Vagina (tissue), 2 donors: Measurements from ENCODE around the gene FAM177B. TPM values are rescaled to one million over a fixed set of nuclear protein-coding genes. Genes with fewer than 3 reads are reported as not detected.

Experiments
- DNase-seq, 2 donors: peaks; one replicate each; pipeline ENCODE4 v3.0.0-alpha.2; 2017; ENCODE audit errors: extremely low spot score in 2 of 2
- H3K27ac ChIP-seq: fragments of 200-600 bp; sonication (generic); one replicate; pipeline ENCODE4 v1.5.1; 2019
- H3K27me3 ChIP-seq: fragments of 200-600 bp; sonication (generic); one replicate; pipeline ENCODE4 v1.5.1; 2019
- H3K36me3 ChIP-seq, 2 donors: fragments of 200-600 bp; sonication (generic); one replicate each; pipeline ENCODE4 v1.5.1; 2017 to 2019
- H3K4me1 ChIP-seq: fragments of 200-600 bp; sonication (generic); one replicate; pipeline ENCODE4 v1.5.1; 2019
- H3K4me3 ChIP-seq, 2 donors: fragments of 200-600 bp; sonication (generic); 1 replicate in 1 of 2; 2 replicates in 1 of 2; pipeline ENCODE4 v1.5.1; 2016 to 2019
- H3K9me3 ChIP-seq: fragments of 200-600 bp; sonication (generic); one replicate; pipeline ENCODE4 v1.5.1; 2019
- POLR2A ChIP-seq, 2 donors: fragments of 450-650 bp; IDR thresholded peaks; one replicate each; pipeline ENCODE4 v1.6.1; 2017; ENCODE audit warnings: antibody characterized with exemption in 2 of 2, mild to moderate bottlenecking in 2 of 2, moderate library complexity in 2 of 2
- POLR2AphosphoS5 ChIP-seq, 2 donors: sonication (generic); formaldehyde crosslinking; IDR thresholded peaks; one replicate each; pipeline ENCODE4 v1.9.0; 2017; ENCODE audit warnings: antibody characterized with exemption in 2 of 2, mild to moderate bottlenecking in 2 of 2, low read depth in 1 of 2; ENCODE audit not compliant: insufficient read depth in 1 of 2
- intact Hi-C: fragments of 100-400 bp; cut with DNase I; formaldehyde crosslinking; loops from one replicate; pipeline ENCODE4 v1.15.1; 2023
- total RNA-seq: library from RNA; depleted of rRNA; stranded (reverse); fragments of >200 nt; gene quantifications from one replicate; pipeline ENCODE4 v1.2.3, GENCODE V29; 2016
- TF ChIP-seq, protein P1 (sequence below), 3 experiments: fragments of 450-650 bp in 2 of 3; fragments of 200-600 bp in 1 of 3; sonication (generic) in 1 of 3; IDR thresholded peaks; one replicate each; pipeline ENCODE4 v1.5.1; 2017 to 2019; ENCODE audit warnings: antibody characterized with exemption in 3 of 3, mild to moderate bottlenecking in 2 of 3, moderate library complexity in 2 of 3

The FAM177B gene
- total RNA-seq, 1 donor from 2014 or later, result not detected

DNA sequence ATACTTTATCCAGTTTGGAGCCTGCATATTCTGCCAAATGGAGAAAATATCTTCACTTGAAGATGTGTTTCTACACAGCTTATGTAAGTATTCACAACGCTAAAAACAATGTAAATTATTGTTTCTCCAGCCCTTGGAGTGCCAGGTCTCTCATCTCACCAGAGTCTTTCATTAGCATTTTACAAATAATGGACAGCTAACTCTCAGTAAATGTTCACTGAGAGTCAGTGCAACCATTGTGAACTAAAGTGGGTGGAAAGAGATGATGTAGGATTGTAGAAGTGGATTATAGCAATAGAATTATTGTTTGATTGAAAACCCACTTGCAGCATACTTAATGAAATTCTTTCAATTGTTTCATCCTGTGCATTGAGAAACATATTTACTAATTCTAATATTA lies 8.3 kb upstream of the FAM177B start:
- Histone ChIP-seq H3K36me3 (peaks cover 0 to 97% of the 10 kb centered on the region in 2 donors), H3K27ac (no peak overlapping the region), H3K4me1 (no peaks in the 10 kb centered on the region), H3K4me3 (no peak overlapping the region), H3K27me3 (no peaks in the 10 kb centered on the region), H3K9me3 (no peaks in the 10 kb centered on the region)
- no peak for DNase-seq
- intact Hi-C loops, result no loop called here
- TF ChIP-seq, protein P1, sequence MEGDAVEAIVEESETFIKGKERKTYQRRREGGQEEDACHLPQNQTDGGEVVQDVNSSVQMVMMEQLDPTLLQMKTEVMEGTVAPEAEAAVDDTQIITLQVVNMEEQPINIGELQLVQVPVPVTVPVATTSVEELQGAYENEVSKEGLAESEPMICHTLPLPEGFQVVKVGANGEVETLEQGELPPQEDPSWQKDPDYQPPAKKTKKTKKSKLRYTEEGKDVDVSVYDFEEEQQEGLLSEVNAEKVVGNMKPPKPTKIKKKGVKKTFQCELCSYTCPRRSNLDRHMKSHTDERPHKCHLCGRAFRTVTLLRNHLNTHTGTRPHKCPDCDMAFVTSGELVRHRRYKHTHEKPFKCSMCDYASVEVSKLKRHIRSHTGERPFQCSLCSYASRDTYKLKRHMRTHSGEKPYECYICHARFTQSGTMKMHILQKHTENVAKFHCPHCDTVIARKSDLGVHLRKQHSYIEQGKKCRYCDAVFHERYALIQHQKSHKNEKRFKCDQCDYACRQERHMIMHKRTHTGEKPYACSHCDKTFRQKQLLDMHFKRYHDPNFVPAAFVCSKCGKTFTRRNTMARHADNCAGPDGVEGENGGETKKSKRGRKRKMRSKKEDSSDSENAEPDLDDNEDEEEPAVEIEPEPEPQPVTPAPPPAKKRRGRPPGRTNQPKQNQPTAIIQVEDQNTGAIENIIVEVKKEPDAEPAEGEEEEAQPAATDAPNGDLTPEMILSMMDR (IDR thresholded peaks at IDR 0.05), result no peak
- TF ChIP-seq POLR2AphosphoS5 (IDR thresholded peaks at IDR 0.05; ENCODE audit: insufficient read depth in 1 of 2, low read depth in 1 of 2) (no peak), POLR2A (IDR thresholded peaks at IDR 0.05) (no peak)

DNA sequence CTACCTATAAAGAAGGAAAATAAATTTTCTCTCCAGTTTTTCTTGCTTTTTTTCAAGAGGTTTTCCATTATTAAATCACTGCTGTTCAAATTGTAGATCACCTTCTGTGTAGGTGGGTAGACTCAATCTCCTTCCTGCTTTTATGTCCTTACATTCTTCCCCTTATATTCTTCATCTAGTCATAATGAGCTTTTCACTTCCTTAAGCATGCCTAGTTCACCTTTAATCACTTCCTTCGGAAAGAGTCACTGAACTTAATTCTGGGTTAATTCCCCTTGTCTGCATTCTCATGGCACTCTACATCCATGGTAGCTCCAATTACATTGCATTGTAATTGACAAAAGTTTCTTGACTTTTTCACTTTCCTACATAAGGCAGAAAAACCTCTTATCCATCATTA lies 6.1 kb upstream of the FAM177B start:
- Histone ChIP-seq H3K36me3 (peaks cover 0 to 87% of the 10 kb centered on the region in 2 donors), H3K27me3 (no peaks in the 10 kb centered on the region), H3K27ac (no peak overlapping the region), H3K4me3 (no peak overlapping the region), H3K9me3 (no peaks in the 10 kb centered on the region), H3K4me1 (no peaks in the 10 kb centered on the region)
- DNase-seq, result no peak
- TF ChIP-seq POLR2A (IDR thresholded peaks at IDR 0.05) (no peak), POLR2AphosphoS5 (IDR thresholded peaks at IDR 0.05; ENCODE audit: insufficient read depth in 1 of 2, low read depth in 1 of 2) (no peak)
- TF ChIP-seq, protein P1 (IDR thresholded peaks at IDR 0.05), result no peak
- intact Hi-C loops, result no loop called here

DNA sequence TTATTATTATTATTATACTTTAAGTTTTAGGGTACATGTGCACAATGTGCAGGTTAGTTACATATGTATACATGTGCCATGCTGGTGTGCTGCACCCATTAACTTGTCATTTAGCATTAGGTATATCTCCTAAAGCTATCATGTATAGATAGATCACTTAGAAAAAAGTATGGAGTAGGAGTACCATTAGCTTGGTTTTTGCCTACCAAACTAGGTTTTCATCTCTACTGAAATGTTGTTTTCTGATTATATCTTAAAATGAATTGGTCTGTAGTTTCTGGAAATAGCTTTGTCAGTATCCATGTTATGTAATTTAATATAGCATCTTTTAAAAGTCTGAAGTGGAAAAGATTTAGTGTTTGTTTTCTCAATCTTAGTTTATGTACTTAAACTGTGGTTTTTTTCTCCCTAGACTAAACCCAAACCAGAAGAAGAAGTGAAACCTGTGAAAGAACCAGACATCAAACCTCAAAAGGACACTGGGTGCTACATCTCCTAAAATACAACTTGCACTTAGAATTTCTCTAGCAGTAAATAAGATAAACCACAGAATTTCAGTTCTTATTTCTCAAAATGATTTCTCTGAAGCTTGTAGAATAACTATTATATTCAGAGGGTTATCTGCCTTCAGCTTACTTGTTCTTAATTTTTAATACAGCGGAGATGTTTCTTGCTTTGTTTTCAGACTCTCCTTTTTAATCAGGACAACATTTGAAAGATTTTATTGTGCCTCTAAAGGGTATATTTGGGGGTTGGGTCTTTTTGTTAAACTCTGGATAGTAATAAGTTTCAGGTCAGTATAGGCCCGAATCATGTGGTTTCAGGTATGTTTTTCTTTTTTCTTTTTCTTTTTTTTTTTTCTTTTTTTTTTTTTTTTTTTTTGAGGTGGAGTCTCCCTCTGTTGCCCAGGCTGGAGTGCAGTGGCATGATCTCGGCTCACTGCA lies 4.5 kb upstream of the FAM177B start:
- no peaks in the 10 kb centered on the region for H3K9me3 ChIP-seq
- no peak overlapping the region for H3K27ac ChIP-seq
- H3K4me1 ChIP-seq, result no peaks in the 10 kb centered on the region
- no peaks in the 10 kb centered on the region for H3K27me3 ChIP-seq
- no peak for DNase-seq
- intact Hi-C loops, result no loop called here
- TF ChIP-seq, protein P1 (IDR thresholded peaks at IDR 0.05), result no peak
- no peak for TF ChIP-seq POLR2AphosphoS5 (IDR thresholded peaks at IDR 0.05; ENCODE audit: insufficient read depth in 1 of 2, low read depth in 1 of 2)
- TF ChIP-seq POLR2A (IDR thresholded peaks at IDR 0.05), result no peak
- peaks cover 0 to 72% of the 10 kb centered on the region in 2 donors for H3K36me3 ChIP-seq
- no peak overlapping the region for H3K4me3 ChIP-seq

DNA sequence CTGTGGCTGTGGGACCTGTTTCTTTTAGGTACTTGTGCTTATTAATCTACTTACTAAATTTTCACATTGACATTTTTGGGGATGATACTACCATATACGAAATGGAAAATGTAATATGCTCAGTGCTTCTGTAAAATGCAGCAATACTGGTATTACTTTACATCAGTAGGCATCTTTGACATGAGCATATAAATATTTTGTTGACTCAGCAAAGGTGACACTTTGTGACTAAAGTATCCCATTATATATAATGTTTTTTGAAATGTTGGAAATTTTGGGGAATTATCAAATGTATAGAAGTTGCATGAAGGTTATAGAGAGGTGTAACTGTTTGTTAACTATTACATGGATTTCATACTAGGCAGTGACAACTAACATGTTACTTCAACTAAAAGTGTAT lies 2.3 kb upstream of the FAM177B start:
- intact Hi-C loops, result no loop called here
- no peak for TF ChIP-seq POLR2A (IDR thresholded peaks at IDR 0.05)
- TF ChIP-seq, protein P1 (IDR thresholded peaks at IDR 0.05), result no peak
- no peak for TF ChIP-seq POLR2AphosphoS5 (IDR thresholded peaks at IDR 0.05; ENCODE audit: insufficient read depth in 1 of 2, low read depth in 1 of 2)
- H3K4me3 ChIP-seq, result no peak overlapping the region
- H3K4me1 ChIP-seq, result no peaks in the 10 kb centered on the region
- peaks cover 0 to 51% of the 10 kb centered on the region in 2 donors for H3K36me3 ChIP-seq
- no peaks in the 10 kb centered on the region for H3K9me3 ChIP-seq
- no peaks in the 10 kb centered on the region for H3K27me3 ChIP-seq
- no peak overlapping the region for H3K27ac ChIP-seq
- DNase-seq, result no peak

GRCh38 chr1:222736470-222736869 lies 532 bp upstream of the FAM177B start:
- intact Hi-C loops, result no loop called here
- H3K4me1 ChIP-seq, result no peaks in the 10 kb centered on the region
- H3K36me3 ChIP-seq, result peaks cover 0 to 33% of the 10 kb centered on the region in 2 donors
- no peaks in the 10 kb centered on the region for H3K27me3 ChIP-seq
- no peak for DNase-seq
- H3K4me3 ChIP-seq, result no peak overlapping the region
- TF ChIP-seq, protein P1 (IDR thresholded peaks at IDR 0.05), result no peak
- TF ChIP-seq POLR2A (IDR thresholded peaks at IDR 0.05) (no peak), POLR2AphosphoS5 (IDR thresholded peaks at IDR 0.05; ENCODE audit: insufficient read depth in 1 of 2, low read depth in 1 of 2) (no peak)
- no peaks in the 10 kb centered on the region for H3K9me3 ChIP-seq
- no peak overlapping the region for H3K27ac ChIP-seq
